GM18868 (cell line): ENCODE measurements around the gene CDH23.

Source experiments
- ATAC-seq: cut with Tn5 transposase; IDR thresholded peaks from one replicate; pipeline ENCODE4 v1.9.1; 2021; ENCODE audit warnings: mild to moderate bottlenecking, moderate library complexity; ENCODE audit not compliant: unreplicated experiment

Gene CDH23

DNA sequence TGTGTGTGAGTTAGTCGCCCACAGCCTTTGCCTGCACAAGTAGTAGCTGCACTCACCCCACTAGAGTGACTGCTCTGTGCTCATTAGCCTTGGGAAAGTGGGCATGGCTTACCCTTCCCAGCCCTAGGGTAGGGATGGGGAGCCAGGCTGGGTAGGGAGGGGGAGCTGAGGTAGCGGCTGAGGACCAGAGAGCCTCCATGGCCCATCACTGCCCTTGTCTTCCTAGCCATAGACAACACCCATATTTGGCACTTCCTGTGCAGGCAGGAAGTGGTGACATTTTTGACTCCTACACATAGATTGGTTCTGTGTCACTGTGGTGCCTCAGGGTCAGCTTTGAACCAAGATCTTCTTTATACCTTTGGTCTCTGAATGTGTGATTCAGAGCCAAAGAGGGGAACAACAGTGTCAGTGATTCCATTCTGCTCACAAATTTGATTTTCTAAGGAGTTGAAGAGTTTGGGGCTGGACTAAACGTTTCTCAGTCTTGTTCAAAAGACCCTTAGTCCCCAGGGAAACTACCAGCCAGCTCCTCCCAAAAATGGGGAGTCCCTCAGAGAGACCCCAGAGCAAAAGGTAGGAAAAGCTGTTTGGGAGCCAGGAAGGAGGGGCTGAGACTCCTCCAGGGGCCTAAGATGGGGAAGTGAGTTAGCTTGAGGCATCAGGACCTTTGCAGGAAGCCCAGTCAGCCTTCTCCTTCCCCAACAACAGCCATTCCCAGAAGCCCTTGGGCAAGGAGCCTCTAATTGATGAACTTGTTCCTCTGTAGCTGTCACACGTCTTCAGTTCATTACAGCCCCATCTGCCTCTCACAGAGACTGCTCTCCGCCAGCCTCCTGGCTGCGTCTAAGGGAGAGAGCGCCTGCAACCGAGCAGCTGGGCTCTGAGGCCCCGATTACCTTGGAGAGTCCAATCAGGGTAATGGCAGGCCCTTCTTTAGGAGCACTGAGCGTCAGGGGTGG, 135.0 kb downstream of the CDH23 start:
- no peak for ATAC-seq

DNA sequence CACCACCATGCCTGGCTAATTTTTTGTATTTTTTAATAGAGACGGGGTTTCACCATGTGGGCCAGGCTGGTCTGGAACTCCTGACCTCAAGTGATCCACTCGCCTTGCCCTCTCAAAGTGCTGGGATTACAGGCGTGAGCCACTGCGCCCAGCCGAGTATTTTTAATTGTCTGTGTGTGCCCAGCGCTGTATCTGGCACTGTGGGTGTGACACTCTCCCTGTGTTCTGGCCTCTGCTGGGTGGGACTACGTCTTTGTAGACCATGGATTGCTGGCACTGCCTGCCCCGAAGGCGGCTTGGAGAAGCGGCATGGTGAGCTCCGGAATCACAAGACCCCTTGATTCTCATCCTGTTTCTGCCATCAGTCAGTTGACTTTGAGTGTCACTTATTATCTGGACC, 136.2 kb downstream of the CDH23 start:
- no peak for ATAC-seq

DNA sequence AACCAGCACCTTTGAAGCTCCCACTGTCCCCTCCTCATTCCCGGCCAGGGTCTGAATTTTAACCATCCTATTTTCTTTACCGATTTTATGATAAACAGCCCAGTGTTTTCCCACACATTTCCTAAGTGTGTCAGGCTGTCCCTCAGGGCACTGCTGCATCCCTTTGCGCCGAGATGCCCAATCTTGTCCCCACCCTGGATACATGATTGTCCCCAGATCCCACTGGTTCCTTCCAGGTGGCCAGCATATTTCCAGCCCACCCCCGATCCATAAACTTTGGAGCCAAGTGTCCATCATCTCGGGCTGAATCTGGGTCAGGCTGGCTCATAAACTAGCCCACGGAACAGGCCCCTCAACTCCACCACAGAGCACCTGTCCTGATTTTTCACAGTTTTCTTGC, 137.2 kb downstream of the CDH23 start:
- no peak for ATAC-seq

DNA sequence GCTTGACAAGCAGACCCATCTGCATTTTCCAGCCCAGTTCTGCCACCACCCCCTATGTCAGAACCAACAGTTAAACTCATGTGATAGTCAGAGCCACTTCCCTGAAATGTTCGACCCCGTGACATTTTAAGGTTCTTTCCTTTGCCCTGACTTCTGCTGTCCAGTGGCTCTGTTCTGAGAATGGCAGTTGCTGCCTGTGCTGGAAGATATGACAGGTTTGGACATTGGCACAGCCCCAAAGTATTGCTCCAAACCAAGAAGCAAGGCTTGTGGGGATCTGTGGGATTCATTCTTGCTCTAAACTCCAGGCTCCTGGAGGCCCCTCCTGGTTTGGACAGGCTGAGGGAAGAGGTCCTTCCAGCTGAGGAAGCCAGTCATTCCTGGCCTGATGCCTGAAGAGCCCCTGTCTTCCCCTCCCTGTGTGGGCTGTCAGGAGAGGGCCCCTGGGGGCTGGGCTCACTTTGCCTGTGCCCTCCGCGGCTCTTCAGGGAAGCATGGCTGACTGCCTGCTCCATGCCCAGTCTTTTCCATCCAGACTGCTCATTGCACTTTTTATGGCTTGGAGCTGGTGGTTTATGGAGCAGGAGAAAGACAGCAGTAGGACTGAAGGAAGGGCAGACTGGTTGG, 138.0 kb downstream of the CDH23 start:
- no peak for ATAC-seq

DNA sequence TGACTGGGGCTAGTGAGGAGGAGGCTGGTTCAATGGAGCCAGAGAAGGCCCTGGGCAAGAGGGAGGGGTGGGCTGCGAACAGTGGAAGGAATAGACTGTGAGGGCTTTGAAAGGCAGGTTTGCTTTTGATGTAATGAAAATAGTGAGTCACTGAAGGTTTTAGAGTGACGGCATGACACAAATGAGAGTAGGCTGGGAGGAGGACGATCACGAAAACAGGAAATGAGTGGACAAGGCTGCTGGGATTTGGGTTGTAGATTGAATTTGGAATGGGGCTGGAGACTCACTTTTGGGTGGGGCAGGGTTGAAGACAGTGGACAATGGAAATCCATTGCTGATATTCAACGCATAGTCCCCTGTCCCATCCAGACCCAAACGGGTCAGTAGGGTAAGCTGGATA, 139.6 kb downstream of the CDH23 start:
- ATAC-seq, result no peak

DNA sequence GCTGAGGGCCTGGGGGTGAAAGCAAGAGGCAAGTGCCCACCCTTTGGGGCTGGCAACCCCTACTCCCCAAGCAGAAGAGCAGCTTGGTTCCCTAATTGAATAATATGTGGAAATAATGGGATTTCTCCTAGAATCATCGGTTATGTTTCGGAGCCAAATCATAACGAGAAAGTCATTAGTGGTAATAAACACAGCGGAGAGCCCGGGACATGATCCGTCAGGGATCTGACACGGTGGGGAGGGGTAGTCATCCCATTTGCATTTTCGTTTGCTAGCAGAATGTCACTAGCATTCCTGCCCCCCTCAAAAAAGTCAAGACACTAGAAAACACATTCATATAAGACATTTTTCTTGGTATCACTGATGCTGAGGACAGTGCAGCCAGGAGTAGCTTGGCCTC, 140.4 kb downstream of the CDH23 start:
- ATAC-seq, result no peak

DNA sequence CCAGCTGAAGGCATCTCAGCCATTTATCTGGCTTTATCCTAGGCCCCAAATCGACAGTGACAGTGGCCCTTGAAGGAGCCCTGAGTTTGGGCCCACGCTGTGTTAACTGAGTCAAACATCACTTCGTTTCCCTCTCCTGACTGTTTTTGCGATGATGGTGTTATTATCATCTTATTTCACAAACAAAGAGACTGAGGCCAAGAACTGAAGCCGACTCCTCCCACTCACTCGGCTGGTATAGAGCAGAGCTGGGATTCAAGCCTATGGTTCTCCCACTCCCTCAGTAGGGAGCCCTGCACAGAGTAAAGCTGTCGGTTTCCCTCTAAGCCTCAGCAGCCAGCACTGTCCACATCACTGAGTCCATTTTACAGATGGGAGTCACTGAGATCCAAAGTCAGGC, 141.0 kb downstream of the CDH23 start:
- ATAC-seq, result no peak

DNA sequence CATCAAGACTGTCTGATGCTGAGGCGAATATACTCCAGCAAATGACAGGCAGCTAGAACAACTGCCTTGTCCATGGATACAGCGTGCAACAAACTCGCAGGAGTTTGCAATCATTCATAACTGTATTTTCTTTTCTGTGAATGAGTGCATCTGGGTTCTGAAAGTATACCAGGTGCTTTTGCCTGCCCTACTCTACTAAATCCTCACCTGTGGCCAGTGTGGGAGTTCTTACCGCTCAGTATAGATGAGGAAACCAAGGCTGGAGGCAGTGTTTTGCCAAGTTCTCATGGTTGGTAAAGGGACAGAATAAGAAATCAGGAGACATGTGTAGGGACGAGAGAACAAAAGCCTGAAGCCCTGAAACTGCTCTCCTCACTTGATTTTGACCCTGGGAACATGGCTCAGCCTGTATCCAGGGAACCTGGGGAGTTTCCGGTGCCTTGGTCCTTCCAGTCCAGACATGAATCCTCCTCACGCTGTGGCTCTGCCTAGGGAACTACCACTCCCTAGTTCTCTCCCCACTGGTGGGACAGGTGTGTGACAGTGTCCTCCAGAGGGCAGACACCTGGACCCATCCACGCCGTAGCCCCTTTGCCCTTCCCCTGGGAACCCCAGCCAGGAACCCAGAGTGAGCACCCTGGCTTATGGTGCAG, 142.0 kb downstream of the CDH23 start:
- no peak for ATAC-seq

DNA sequence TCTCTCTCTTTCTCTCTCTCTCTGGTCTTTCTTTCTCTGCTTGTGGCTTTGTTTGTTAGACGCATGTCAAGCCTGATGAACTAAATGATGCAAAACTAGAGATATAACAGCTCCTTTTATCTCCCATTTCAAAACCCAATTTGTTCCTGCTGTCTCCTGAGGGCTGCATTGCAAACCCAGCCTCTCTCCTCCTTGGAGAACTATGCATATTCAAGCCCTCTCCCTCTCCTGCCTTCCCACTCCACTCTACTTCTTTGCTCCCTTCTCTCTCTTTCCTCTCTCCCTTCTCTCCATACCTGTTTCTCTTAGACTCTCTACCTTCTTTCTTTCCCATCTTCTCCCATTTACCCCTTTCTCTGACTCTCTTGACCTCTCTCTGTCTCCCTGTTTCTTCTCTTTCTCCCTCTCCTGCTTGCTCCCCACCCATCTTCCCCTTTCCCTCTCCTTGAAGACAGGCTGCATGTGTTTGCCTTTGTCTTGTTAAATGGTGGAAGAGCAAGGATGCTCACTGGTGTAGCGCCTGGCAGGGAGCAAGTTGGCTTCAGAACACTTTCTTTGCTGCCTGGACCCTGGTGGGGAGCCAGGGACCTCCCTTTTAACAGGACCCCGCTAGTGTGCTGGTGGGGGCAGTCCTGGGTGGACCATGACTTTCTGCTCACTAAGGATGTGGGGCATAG, 142.9 kb downstream of the CDH23 start:
- no peak for ATAC-seq

DNA sequence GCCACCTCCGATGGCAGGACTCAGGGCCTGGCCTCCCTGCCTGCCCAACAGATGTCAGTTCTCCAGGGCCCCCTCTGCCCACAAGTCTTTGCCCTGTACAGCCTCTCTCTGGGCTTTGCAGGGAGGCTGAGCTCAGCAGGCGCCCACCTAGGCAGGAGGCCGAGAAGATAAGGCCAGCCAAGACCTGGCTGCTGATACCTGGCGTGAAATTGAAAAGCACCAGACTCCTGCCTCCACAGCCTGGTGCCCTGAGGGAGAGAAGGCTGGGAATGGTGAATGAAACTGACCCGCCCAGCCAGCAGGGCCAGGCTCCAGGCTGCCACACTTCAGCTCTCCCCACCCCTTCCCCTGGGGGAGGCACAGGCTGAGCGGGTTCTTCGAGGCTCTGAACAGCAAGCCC, 145.8 kb downstream of the CDH23 start:
- no peak for ATAC-seq

DNA sequence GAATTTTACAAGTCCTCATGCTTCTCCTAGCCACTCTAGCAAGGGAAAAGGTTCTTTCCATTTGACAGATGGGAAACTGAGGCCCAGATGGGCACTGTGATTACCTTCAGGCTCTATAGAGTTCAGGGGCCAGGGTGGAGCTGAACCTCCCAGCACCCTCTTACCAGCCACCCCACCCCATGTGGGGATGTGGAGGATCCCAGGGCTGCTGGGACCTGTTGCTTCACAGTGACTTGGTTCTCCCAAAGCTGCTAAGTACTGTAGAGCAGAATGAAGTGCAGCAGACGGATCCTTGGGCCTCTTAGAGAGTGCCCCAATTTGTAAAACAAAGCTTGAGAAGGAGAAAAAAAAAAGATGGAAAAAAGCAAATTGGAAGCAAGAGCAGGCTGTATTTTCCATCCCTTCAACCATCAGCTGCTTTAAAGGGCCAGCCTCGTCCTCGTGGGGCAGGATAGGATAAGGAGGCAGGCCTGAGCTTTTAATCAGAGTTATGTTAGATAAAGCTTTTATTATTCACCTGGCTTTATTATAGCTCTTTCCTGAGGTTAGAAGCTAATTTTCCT, 147.0 kb downstream of the CDH23 start:
- no peak for ATAC-seq

DNA sequence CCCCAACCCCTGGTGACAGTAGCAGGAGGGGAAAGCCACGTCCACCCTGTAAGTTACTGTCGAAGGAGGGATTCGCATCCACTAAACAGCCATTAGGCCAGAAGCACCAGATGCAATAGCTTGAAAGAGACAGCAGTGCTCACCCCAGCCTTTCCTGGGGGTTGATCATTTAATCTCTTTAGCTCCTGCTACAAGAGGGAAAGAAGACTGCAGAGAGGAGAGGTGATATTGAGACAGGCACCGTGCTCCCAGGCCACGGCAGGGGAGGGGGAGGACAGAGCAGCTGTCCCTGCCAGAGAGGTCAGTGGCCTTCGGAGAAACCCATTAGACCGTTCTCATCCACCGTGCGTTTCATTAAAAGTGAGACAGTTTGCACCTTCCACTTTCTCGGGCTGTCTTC, 148.3 kb downstream of the CDH23 start:
- no peak for ATAC-seq

DNA sequence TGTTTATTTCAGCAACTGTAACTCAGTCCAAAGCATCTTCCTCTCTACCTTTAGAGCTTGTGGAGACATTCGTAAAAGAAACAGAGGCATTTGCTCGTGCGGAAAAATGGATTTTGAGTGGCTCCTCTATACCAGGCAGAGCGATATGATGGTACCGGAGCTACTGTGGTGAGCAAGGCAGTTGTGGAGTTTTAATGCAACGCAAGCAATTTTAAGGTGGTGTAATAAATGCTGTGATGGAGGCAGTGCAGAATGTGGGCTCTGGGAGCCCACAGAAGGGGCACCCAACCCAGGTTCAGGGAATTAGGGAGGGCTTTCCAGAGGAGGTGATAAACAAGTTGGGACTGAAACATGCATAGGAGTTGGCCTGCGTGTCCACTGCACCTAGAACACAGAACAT, 149.5 kb downstream of the CDH23 start:
- ATAC-seq, result no peak

DNA sequence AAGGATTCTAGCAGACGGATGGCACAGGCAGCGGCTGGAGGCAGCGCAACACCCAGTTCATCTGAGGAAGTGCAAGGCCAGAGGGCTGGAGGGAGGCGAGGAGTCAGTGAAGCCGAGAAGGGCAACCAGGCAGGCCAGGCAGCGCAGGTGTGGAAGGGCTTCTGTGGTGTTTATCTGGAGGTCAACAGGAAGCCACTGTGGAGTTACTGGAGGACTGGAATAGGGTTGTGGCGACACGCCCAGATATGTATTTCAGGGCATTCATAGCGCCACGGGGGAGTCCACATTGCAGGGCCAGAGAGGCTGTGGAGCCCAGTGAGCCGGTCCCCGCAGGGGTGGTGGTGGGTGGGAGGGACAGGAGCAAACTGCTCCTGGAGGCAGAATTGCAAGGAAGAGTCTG, 150.6 kb downstream of the CDH23 start:
- no peak for ATAC-seq

DNA sequence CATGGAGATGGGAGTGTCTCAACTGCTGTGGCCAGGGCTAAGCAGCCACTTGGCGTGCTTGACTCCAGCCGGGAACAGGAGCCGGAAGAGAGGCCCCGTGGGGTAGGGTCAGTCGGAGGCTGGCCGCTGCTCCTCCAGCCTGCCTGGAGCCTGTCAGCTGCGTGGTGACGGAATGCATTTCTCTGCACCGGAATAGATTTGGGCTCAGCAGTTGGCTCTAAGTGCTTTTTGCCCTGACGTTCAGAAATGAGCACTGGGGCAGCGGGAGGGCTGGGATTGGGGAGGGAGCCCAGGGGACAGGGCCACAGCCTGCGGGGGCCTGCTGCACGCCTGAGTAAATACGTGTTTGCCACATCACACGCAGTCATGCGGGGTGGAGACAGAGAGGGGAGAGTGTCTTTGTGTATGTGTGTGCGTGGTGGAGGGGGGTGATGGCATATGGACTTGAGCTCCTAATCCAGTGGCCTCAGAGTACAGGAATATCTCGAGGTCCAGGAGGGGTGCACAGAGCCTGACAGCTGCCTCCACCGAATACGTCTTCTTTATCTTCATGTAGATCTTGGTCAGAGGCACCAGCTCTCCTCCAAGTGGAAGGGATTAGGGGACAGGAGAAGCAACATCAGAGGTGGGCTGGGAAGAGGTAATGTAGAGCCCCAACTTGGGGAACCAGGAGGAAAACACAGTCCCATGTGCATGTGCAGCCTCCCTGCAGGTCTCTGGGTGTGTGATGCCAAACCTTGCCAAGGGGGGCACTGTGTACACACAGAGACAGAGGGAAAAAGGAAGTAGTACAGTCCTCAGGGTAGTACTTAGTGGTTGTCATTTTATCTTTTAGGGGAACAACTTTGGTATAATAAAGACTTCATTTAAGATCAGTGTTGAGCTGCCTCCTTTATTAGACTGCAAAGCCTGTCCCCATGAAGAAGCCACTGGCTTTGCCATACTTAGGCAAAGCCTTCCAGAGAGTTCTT, 151.4 kb downstream of the CDH23 start:
- ATAC-seq, result no peak

DNA sequence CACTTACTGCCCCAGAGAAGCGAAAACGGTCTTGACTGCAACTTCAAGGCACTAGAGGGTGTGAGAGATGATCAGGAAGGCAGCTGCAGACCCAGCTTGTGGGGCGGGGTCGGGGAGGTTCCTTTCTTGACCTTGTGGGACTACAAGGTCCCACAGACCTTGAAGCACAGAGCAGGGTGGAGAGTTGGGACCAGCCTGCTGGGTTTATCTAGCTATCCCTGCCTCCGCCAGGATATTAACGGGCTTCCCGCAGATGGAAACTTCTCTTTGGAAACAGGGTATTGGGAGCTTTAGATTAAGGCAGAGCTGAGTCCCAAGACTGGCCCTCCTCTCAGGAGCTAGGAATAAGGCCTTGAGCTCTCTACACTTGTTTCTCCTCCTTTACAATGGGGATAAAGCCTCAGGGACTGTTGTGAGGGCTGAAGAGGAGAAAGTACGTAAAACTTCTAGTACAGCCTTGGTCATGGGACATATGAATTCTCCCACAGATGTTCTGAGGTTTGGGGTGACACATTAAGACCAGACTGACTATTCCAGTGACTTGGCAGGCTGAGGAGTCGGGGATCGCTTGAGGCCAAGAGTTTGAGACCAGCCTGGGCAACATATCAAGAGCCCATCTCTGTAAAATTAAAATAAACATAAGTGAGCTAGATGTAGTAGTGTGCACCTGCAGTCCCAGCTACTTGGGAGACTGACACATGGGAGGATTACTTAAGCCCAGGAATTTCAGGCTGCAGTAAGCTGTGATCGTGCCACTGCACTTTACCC, 153.2 kb downstream of the CDH23 start:
- ATAC-seq, result no peak

DNA sequence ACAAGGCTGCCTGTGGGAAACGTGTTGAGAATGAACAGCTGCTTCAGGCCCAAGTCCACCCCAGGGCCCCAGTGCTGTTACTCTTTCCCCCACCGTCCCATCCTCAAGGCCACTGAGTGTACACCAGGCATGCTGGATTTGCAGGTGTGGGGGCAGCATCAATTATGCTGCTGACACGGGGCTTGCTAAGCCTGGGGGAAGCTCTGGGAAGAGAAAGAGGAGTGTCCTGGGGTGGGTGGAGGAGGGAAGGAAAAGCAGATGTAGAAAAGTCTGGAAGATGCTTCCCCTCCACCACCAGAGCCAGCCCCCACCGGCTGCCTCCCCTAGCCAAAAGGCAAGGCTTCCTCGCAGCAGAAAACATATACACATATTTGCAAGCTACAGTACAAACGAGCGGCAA, 153.9 kb downstream of the CDH23 start:
- no peak for ATAC-seq

DNA sequence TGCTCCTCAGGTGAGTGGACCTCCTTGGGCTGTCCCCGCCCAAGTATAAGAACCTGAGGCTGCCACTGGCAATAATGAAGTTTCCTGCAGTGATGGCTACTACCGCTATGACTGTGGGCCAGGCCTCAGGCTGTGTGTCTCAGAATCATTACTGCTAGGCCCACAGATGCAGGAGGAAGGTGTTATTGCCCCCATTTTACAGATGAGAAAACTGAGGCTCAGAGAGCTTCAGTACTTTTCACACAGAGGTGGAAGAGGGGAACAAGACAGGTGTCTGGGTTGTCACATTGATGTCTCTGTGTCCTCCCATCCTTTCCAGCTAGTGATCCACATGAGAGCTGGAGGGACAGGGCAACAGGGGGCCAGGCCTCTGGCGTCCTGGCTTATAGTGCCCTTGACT, 155.2 kb downstream of the CDH23 start:
- ATAC-seq, result no peak

DNA sequence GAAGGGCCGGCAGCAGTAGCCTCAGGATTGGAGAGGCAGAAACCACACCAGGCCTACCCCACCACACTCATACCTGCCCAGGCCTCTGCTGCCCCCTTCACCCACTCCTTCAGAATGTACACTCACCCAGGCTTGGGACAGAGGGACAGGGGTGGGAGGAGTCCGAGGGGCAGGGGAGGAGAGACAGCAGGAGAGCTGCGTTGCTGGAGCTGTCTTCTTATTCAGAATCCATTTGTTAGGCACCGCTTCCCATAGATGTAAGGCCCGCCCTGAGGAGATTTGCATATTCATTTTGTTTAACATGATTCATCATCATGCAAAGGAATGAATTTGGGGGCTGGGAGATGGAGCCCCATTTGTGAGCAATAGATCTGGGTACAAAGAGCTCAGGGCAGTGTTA, 156.7 kb downstream of the CDH23 start:
- ATAC-seq, result no peak
